Mononuclear cell (primary cell): Measurements from ENCODE around the gene HDAC4. TPM values are rescaled to one million over a fixed set of nuclear protein-coding genes. Genes with fewer than 3 reads are reported as not detected.

Experiments used
- H3K27me3 ChIP-seq: 2 replicates; pipeline ENCODE4 v1.6.0; 2011; ENCODE audit warnings: low read length, control low read depth; ENCODE audit not compliant: insufficient read depth
- H3K4me1 ChIP-seq: 2 replicates; pipeline ENCODE4 v1.5.1; 2011; ENCODE audit warnings: mild to moderate bottlenecking, low read length, control low read depth; ENCODE audit not compliant: insufficient read depth
- H3K4me3 ChIP-seq: 2 replicates; pipeline ENCODE4 v1.5.1; 2011; ENCODE audit warnings: mild to moderate bottlenecking, low read length, moderate library complexity
- H3K9me3 ChIP-seq: 2 replicates; pipeline ENCODE4 v1.5.1; 2011; ENCODE audit warnings: low read depth, mild to moderate bottlenecking, control low read depth, low read length
- total RNA-seq: library from RNA; depleted of rRNA; stranded (reverse); fragments of >200 nt; gene quantifications from one replicate; pipeline ENCODE4 v1.2.3, GENCODE V29; 2012

HDAC4 gene
- total RNA-seq, 1 donor = 27.7 TPM

DNA sequence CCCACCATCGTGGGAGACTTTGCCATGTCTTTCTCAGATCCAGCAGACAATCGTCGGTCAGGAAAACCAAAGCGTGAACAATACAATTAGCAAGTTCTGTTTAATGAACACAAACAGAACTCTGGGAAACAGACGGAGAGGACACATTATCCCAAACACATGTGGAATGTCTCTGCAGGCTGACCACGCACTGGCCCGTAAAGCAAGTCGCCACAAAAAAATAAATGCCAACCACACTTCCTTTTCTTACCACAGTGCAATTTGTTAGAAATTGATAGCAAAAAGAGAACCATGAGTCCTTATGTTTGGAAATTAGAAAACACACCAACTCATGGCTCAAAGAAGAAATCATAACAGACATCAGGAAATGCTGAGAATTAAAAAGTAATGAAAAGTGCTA, 342.1 kb downstream of the HDAC4 start:
- H3K4me3 ChIP-seq = no peak overlapping the region
- H3K27me3 ChIP-seq = no peaks in the 10 kb centered on the region
- no peaks in the 10 kb centered on the region for H3K4me1 ChIP-seq
- H3K9me3 ChIP-seq = no peaks in the 10 kb centered on the region

DNA sequence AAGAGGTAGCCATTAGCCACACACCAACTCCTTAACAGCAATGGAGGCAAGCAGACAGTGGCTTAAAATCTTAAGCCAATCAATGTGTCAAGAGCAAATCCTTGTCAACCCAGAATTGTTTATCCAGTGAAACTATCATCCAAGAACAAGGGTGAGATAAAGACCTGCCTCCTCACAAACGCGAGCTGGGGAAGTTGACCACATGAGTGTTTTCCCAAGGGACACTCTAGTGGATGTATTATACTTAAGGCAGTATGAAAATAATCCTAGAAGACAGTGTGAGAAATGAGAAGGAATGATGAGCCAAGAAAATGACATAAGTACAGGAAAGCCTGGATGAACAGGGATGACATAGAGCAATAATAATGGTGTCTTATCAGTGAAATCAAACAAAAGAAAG, 343.3 kb downstream of the HDAC4 start:
- H3K4me3 ChIP-seq = no peak overlapping the region
- no peaks in the 10 kb centered on the region for H3K4me1 ChIP-seq
- no peaks in the 10 kb centered on the region for H3K27me3 ChIP-seq
- H3K9me3 ChIP-seq = no peaks in the 10 kb centered on the region

DNA sequence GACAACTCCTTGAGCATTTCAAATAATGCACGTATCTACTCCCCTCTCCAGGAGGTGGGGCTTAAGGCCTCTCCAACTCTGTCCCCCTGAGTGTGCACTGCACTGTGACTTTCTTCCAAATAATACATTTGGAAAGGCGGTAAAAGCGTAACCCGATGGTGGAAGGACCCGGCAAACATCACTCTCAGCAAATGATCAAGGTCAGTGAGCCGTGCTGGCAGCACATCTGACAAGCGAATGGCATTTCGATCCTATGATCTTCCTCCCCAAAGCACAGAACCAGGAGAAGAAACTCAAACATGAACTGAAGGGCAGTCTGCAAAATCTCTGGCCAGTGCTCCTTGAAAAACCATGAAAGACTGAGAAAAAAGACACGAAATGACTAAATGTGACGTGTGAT, 344.2 kb downstream of the HDAC4 start:
- no peak overlapping the region for H3K4me3 ChIP-seq
- H3K4me1 ChIP-seq = no peaks in the 10 kb centered on the region
- H3K27me3 ChIP-seq = no peaks in the 10 kb centered on the region
- no peaks in the 10 kb centered on the region for H3K9me3 ChIP-seq

DNA sequence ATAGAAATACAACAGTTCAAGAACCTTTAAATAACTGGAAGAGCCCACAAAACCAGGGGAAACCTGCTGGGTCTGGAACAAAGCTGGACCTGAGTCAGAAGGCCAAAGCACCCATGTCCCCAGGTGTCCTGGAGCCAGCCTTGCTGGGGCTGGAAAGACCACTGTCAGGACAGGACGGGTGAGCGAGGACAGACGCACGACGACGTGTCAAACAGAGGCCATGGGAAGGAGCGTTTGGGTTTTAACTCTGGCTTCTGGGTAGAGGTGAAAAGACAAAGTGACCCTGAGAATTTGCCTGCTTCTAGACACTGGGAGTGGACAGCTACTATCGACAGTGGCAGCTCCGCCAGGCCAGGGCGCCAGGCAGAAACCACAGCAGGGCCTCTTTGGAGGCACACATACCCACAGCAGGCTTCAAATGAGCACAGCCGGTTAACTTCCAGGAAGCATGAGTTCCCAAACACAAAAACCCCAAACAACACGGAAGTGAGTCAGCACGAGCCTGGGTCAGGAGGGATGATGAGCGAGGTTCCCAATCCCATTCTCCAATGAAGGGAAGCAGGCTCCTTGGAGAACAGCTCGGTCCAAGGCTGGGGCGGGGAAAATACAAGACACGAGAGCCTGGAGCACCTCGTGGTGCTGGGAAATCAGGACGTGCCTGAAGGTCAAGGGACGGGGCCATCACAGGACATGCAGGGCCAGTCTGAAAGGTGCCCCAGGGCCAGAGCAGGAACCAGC, 344.9 kb downstream of the HDAC4 start:
- Histone ChIP-seq H3K27me3 (no peaks in the 10 kb centered on the region), H3K9me3 (no peaks in the 10 kb centered on the region), H3K4me3 (no peak overlapping the region), H3K4me1 (no peaks in the 10 kb centered on the region)

DNA sequence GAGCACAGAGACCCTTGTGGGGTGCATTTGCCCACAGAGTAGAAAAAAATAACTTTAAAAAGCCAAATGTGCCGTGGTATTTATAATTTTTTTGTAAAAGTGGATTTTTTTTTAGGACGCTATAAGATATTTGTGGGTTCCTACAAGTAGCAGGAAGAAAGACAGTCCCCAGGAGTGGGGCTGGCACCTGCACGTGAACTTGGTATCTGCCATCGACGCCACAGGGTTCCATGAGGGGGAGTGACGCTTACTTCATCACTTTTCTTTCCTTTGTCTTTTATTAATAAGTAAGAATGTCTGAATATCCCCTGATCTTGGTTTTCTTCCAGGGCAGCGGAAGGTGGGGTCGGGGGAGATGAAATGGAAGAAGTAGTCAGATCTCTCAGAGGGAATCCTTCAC, 345.9 kb downstream of the HDAC4 start:
- Histone ChIP-seq H3K4me1 (no peaks in the 10 kb centered on the region), H3K4me3 (no peak overlapping the region), H3K27me3 (no peaks in the 10 kb centered on the region), H3K9me3 (no peaks in the 10 kb centered on the region)

DNA sequence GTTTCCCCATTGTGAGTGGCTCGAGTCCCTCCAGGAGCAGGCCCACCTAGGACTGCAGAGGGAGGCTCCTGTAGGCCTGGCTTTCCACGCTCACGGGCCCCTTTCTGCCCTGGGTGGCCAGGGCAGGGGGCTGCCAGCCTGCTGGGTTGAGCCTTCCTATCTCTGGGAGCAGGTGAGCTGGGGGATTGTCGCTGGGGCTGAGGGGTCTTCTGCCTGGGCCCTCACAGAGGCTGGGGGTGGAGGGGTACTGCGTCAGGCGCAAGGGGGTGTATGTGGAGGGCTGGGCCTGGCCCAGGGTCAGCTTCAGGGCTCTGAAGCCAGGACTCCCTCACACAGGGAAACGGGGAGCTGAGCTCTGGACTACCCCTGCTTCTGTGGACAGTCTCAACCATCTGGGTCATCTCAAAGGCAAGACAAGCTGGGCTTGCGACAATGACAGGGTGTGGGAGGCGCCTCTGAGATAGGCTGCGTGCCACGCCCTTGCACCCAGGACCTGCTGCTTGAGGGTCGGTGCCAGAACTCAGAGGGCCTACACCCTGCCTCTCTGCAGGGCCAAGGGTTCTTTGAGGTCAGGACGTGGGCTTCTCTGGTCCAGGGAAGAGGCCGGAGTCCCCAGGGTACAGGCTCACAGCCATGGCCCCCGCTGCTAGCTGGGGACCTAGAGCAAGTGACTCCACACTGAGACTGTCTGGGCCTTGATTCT, 346.9 kb downstream of the HDAC4 start:
- no peaks in the 10 kb centered on the region for H3K9me3 ChIP-seq
- H3K4me3 ChIP-seq = no peak overlapping the region
- H3K27me3 ChIP-seq = no peaks in the 10 kb centered on the region
- H3K4me1 ChIP-seq = no peaks in the 10 kb centered on the region

DNA sequence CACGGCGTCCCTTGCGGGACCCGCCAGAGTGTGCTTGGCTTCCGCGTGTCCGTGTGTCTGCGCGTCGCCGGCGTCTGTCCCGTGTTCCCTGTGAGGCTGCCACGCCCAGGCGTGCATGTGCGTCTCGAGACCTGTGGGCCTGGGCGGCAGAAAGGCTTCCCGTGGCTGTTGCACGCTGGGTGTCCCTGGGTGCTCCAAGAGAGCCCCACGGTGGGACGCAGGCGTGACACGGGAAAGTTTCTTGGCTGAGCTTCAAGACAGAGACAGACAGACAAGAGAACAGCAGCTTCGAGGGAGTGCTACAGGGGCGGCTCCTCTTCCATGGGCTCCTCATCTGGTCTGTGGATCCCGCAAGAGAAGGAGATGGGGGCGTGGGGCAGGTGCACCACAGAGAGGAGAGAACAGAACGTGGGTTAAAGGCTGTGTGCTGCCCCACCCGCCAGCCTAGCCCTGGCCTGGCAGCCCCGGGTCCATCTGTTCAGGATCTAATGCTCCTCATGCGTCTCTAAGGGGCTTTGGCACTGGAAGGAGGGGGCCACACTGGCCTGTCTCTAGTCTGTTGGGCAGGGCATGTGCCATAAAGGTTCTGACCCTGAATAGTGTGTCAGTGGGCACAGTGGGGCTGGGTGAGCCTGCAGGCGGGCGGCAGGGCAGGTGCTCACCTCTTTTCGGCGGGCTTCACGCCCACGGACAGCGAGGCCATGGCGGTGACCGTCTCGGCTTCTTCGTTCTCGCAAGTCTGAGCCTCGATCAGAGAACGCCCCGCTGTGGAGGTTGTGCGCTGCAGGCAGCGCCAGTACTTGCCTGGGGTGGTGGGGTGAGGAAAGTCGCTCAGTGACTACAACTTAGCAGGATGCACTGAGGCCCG, 347.8 kb downstream of the HDAC4 start:
- Histone ChIP-seq H3K9me3 (no peaks in the 10 kb centered on the region), H3K4me3 (no peak overlapping the region), H3K27me3 (no peaks in the 10 kb centered on the region), H3K4me1 (no peaks in the 10 kb centered on the region)

DNA sequence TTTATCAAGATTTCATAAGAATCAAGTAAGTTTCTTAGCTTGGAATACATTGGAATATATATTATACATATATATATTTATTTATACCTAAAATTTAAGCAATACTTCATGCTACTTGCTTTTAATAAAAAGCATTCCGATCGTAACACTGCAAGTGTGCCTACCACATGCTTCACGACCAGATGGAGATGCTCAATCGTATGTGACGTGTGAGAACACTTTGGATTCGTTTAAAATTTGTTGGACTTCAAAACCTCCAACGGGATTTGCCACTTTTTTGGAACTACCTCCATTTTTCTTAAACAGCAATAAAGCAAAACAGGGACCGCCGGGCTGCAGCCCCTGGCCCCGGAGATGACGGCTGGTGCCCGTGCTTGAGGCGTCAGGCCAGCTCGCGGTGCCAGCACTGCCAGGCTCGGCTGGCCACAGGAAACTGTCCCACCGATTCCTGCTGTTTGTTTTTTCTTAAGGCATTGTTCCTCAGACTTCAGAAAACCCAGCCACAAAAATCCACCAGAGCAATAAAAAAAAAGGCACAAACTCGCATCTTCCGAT, 348.9 kb downstream of the HDAC4 start:
- no peak overlapping the region for H3K4me3 ChIP-seq
- no peaks in the 10 kb centered on the region for H3K4me1 ChIP-seq
- no peaks in the 10 kb centered on the region for H3K9me3 ChIP-seq
- no peaks in the 10 kb centered on the region for H3K27me3 ChIP-seq

DNA sequence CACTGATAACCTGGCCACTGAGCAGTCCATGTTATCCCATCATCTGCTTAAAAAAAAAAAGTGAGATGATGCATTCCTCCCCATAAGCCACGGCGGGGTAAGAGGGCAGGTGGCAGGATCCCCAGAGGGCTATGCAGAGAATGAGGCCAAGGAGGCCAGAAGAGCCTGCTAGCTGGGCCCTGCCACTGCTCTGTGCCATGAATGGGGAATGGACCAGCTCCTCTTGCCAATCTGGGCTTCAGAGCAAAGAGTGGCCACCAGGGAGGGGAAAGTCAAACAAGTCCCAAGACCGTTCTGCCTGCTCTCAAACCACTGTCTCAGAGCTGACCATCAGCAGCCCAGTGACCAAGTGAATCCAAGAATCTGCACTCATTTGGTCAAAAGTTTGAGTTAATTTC, 350.6 kb downstream of the HDAC4 start:
- Histone ChIP-seq H3K4me3 (no peak overlapping the region), H3K4me1 (no peaks in the 10 kb centered on the region), H3K9me3 (no peaks in the 10 kb centered on the region), H3K27me3 (no peaks in the 10 kb centered on the region)

DNA sequence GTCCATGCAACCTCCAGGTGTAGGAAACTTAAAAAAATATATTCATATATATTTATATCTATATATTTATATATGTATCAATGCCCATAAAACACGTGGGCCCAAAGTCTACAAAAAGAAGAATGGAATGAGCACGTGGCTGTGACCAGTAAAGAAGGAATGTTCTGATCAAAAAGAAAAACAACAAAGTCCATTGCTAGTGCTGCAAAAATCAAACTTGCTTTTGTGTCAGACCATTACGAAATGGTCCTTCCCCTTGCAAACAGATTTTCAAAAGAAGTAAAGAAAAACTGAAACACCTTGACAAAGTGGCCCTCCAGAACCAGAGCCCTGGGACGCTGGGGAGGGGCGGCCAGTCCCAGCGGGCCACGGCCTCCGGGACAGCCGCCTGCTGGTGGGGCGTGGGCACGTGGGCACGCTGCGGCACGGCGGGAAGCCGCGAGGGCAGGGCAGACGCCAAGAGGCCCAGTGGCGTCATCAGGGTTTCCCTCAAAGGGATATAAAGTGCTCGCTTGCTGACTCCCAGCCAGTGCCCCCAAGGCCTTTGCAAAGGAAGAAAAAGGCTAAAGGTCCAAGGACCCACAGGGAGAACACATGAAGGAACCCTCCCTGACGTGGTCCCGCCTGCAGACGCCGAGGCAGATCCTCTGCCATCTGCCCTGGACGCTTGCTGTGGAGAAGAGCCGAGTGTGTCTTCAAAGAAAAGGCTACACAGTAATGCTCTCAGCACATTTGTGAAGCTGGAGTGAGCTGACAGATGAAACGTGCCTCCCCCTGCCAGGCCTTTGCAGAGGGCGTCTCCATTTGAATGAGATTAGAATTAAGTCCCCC, 351.2 kb downstream of the HDAC4 start:
- Histone ChIP-seq H3K4me3 (no peak overlapping the region), H3K9me3 (no peaks in the 10 kb centered on the region), H3K4me1 (no peaks in the 10 kb centered on the region), H3K27me3 (no peaks in the 10 kb centered on the region)

DNA sequence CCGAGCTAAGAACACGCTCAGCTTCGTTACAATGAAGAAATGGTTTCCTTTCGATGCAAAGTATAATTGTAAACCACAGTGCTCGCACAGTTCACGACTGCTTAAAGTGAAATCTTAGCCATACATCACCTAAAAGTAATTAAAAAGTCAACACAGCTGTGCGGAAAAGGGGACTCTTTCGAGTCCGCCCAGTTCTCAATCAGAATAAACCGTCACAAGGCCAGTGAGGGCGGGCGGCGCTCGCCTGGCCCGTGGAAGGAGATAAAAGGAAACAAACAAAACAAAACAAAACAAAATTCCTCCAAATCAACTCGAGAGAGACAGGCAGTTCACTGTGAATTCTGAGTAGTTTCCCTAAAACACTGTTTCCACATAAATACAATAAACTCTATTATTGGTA, 352.1 kb downstream of the HDAC4 start:
- no peaks in the 10 kb centered on the region for H3K4me1 ChIP-seq
- H3K4me3 ChIP-seq = no peak overlapping the region
- H3K27me3 ChIP-seq = no peaks in the 10 kb centered on the region
- no peaks in the 10 kb centered on the region for H3K9me3 ChIP-seq

DNA sequence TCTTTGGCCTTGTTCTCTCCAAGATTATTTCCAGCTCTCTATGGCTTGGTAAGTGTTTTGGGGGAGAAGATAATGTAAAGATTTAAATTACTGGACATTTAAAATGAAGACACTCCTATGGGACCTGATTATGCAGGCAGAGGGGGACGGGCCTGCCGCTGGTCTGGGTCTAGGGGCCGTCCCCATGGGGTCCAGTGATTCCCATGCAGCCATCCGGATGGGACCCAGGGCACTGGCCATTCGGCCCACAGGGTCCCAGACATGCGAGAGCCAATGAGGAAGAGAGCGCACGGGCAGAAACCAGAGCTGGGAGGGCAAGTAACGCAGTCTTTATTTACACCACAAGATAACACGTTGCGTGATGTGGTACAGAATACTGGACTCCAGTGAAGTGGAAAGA, 353.0 kb downstream of the HDAC4 start:
- no peaks in the 10 kb centered on the region for H3K9me3 ChIP-seq
- no peaks in the 10 kb centered on the region for H3K4me1 ChIP-seq
- no peak overlapping the region for H3K4me3 ChIP-seq
- no peaks in the 10 kb centered on the region for H3K27me3 ChIP-seq

DNA sequence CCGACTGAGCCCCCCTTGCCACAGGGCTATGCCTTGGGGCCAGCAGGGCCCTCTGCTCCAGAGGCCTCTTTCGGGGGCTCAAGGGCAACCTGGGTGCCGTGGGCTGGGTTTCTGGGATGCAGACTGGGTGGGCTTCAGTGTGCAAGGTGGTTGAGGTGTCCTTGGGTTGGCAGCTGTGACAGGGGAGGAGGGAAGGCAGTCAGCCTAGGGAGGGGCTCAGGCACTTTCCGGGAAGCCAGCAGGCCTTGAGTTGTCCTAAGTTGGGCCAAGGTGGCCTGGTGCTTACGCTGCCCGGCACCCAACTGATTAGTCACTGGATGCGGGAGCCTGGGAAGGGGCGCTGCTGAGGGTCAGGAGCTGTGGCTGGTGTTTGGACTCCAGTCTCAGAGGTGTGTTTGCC, 353.4 kb downstream of the HDAC4 start:
- Histone ChIP-seq H3K4me1 (no peaks in the 10 kb centered on the region), H3K9me3 (no peaks in the 10 kb centered on the region), H3K27me3 (no peaks in the 10 kb centered on the region), H3K4me3 (no peak overlapping the region)

DNA sequence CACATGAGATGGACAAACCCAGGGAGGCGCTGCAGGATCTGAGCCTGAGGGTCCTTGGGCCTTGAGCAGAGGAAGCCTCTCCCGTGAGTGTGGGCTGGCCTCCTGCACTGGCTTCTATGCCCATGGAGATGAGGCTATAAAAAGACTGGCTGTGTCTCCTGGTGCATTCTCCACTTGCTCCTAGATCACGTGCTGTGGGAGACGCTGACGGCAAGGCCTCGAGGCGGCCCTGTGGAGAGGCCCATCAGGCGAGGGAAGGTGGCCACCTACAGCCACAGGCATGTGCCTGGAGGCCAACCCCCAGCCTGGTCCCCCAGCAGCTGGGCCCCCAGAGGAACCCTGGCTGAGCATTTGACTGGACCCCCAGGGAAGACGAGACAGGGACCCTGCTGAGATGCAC, 354.0 kb downstream of the HDAC4 start:
- Histone ChIP-seq H3K4me3 (no peak overlapping the region), H3K27me3 (no peaks in the 10 kb centered on the region), H3K4me1 (no peaks in the 10 kb centered on the region), H3K9me3 (no peaks in the 10 kb centered on the region)
